ENCODE measurements around the gene XKR7.
"Not testable (repeated sequence)": the region's sequence is repeated elsewhere in the genome, so short reads cannot be mapped to it uniquely, and the experiment has no call there.

Gene XKR7

GRCh38 chr20:31920275-31920855 lies 47.6 kb upstream of the XKR7 start:
- no peaks in the 10 kb centered on the region for H3F3A ChIP-seq (ENCODE audit: insufficient read depth, low read length)
- no peaks in the 10 kb centered on the region for H3K36me3 ChIP-seq (replicated peaks; ENCODE audit: insufficient read depth, low read length)
- no peak overlapping the region for H3K4me3 ChIP-seq (ENCODE audit: low read length)
- H2AFZ ChIP-seq (ENCODE audit: low read length) = no peak overlapping the region
- H3K27me3 ChIP-seq (replicated peaks; ENCODE audit: insufficient read depth, low read length) = peaks cover 40% of the 10 kb centered on the region
- no peak overlapping the region for H3K27ac ChIP-seq (ENCODE audit: low read length)
- DNase-seq = no peak
- no peak overlapping the region for H3K9ac ChIP-seq (ENCODE audit: low read length)
- H3K4me2 ChIP-seq (ENCODE audit: low read depth, low read length) = no peak overlapping the region
- no peak for TF ChIP-seq EZH2 (optimal IDR thresholded peaks at IDR 0.05; ENCODE audit: low read depth, low read length)
- no peaks in the 10 kb centered on the region for H3K79me2 ChIP-seq (ENCODE audit: low read length)
- no peaks in the 10 kb centered on the region for H4K20me1 ChIP-seq (ENCODE audit: insufficient read depth, low read length)
- no peaks in the 10 kb centered on the region for H3K9me3 ChIP-seq (replicated peaks; ENCODE audit: insufficient read depth, low read length)
- H3K4me1 ChIP-seq (ENCODE audit: low read length) = no peaks in the 10 kb centered on the region
- H3K9me2 ChIP-seq (replicated peaks; ENCODE audit: insufficient read depth, low read length) = no peaks in the 10 kb centered on the region

DNA sequence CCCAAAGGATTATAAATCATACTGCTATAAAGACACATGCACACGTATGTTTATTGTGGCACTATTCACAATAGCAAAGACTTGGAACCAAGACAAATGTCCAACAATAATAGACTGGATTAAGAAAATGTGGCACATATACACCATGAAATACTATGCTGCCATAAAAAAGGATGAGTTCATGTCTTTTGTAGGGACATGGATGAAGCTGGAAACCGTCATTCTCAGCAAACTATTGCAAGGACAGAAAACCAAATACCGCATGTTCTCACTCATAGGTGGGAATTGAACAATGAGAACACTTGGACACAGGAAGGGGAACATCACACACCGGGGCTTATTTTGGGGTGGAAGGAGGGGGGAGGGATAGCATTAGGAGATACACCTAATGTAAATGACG lies 46.5 kb upstream of the XKR7 start:
- H3K9me3 ChIP-seq (replicated peaks; ENCODE audit: insufficient read depth, low read length); H3K27ac ChIP-seq (ENCODE audit: low read length); H2AFZ ChIP-seq (ENCODE audit: low read length); H3K79me2 ChIP-seq (ENCODE audit: low read length); H3K36me3 ChIP-seq (replicated peaks; ENCODE audit: insufficient read depth, low read length); H3K4me1 ChIP-seq (ENCODE audit: low read length); H3K4me2 ChIP-seq (ENCODE audit: low read depth, low read length); DNase-seq; H3F3A ChIP-seq (ENCODE audit: insufficient read depth, low read length); H3K9ac ChIP-seq (ENCODE audit: low read length); H3K9me2 ChIP-seq (replicated peaks; ENCODE audit: insufficient read depth, low read length); H3K4me3 ChIP-seq (ENCODE audit: low read length); H4K20me1 ChIP-seq (ENCODE audit: insufficient read depth, low read length): not testable (repeated sequence)
- H3K27me3 ChIP-seq (replicated peaks; ENCODE audit: insufficient read depth, low read length) = peaks cover 50% of the 10 kb centered on the region

GRCh38 chr20:31922181-31922580 lies 45.8 kb upstream of the XKR7 start:
- H3K4me3 ChIP-seq (ENCODE audit: low read length) = no peak overlapping the region
- H4K20me1 ChIP-seq (ENCODE audit: insufficient read depth, low read length) = no peaks in the 10 kb centered on the region
- H3K27me3 ChIP-seq (replicated peaks; ENCODE audit: insufficient read depth, low read length) = peaks cover 47% of the 10 kb centered on the region
- no peak overlapping the region for H3K27ac ChIP-seq (ENCODE audit: low read length)
- no peak overlapping the region for H2AFZ ChIP-seq (ENCODE audit: low read length)
- no peak overlapping the region for H3K9ac ChIP-seq (ENCODE audit: low read length)
- no peaks in the 10 kb centered on the region for H3K79me2 ChIP-seq (ENCODE audit: low read length)
- H3K9me3 ChIP-seq (replicated peaks; ENCODE audit: insufficient read depth, low read length) = no peaks in the 10 kb centered on the region
- no peaks in the 10 kb centered on the region for H3K4me1 ChIP-seq (ENCODE audit: low read length)
- no peaks in the 10 kb centered on the region for H3K9me2 ChIP-seq (replicated peaks; ENCODE audit: insufficient read depth, low read length)
- H3K36me3 ChIP-seq (replicated peaks; ENCODE audit: insufficient read depth, low read length) = no peaks in the 10 kb centered on the region
- H3F3A ChIP-seq (ENCODE audit: insufficient read depth, low read length) = no peaks in the 10 kb centered on the region
- no peak for DNase-seq
- TF ChIP-seq EZH2 (optimal IDR thresholded peaks at IDR 0.05; ENCODE audit: low read depth, low read length) (no peak), EZH2phosphoT487 (IDR thresholded peaks at IDR 0.05; ENCODE audit: low read length) (no peak), CTCF (IDR thresholded peaks at IDR 0.05; ENCODE audit: low read length) (no peak)
- no peak overlapping the region for H3K4me2 ChIP-seq (ENCODE audit: low read depth, low read length)

DNA sequence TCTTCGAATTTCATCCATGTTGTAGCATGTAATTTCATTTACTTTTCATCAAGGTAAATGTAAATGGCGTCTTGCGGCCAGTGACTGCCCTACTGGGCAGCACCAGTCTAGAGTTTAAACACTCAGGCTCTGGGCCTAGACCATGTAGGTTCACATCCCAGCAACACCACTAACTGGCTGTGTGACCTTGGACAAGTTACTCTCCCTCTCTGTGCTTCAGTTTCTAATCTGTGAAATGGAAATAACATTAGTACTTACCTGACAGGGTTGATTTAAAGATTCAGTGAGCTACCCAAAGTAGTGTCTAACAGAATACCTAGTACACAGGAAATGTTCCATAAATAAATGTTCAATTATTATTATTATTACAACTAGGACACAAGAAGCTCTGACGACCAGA lies 45.4 kb upstream of the XKR7 start:
- H3K9me3 ChIP-seq (replicated peaks; ENCODE audit: insufficient read depth, low read length) = no peaks in the 10 kb centered on the region
- H3K4me1 ChIP-seq (ENCODE audit: low read length) = no peaks in the 10 kb centered on the region
- no peak overlapping the region for H3K9ac ChIP-seq (ENCODE audit: low read length)
- H2AFZ ChIP-seq (ENCODE audit: low read length) = no peak overlapping the region
- TF ChIP-seq CTCF (IDR thresholded peaks at IDR 0.05; ENCODE audit: low read length) (no peak), EZH2phosphoT487 (IDR thresholded peaks at IDR 0.05; ENCODE audit: low read length) (no peak), EZH2 (optimal IDR thresholded peaks at IDR 0.05; ENCODE audit: low read depth, low read length) (no peak)
- no peak overlapping the region for H3K4me3 ChIP-seq (ENCODE audit: low read length)
- no peaks in the 10 kb centered on the region for H3K79me2 ChIP-seq (ENCODE audit: low read length)
- no peak overlapping the region for H3K4me2 ChIP-seq (ENCODE audit: low read depth, low read length)
- no peaks in the 10 kb centered on the region for H3K36me3 ChIP-seq (replicated peaks; ENCODE audit: insufficient read depth, low read length)
- no peaks in the 10 kb centered on the region for H3F3A ChIP-seq (ENCODE audit: insufficient read depth, low read length)
- H3K27ac ChIP-seq (ENCODE audit: low read length) = no peak overlapping the region
- H4K20me1 ChIP-seq (ENCODE audit: insufficient read depth, low read length) = no peaks in the 10 kb centered on the region
- peaks cover 43% of the 10 kb centered on the region for H3K27me3 ChIP-seq (replicated peaks; ENCODE audit: insufficient read depth, low read length)
- no peaks in the 10 kb centered on the region for H3K9me2 ChIP-seq (replicated peaks; ENCODE audit: insufficient read depth, low read length)
- no peak for DNase-seq
